GM11168 (cell line): ENCODE measurements around the gene OR6V1.

Source experiments
- in situ Hi-C: fragments of 300-500 bp; cut with MboI; formaldehyde crosslinking; loops from one replicate; pipeline ENCODE4 v1.12.0; 2022; ENCODE audit warnings: low sequenced_read_pairs; ENCODE audit not compliant: unreplicated experiment

The OR6V1 gene

GRCh38 chr7:143052041-143052440, at the start of gene OR6V1:
Gene OR6V1 (plus strand): TSS chr7:143052341. CDS start chr7:143052341, 0 bp downstream.
- in situ Hi-C loops = no loop called here

GRCh38 chr7:143002898-143003297, 49.2 kb upstream of the OR6V1 start:
- in situ Hi-C loops = no loop called here

- in situ Hi-C loops = no loop called here
Measured at GRCh38 chr7:143003393-143004051, 48.6 kb upstream of the OR6V1 start.

GRCh38 chr7:143005632-143006260, 46.4 kb upstream of the OR6V1 start:
- in situ Hi-C loops = no loop called here

- in situ Hi-C loops = no loop called here
Measured at GRCh38 chr7:143008007-143008901, 43.9 kb upstream of the OR6V1 start.

GRCh38 chr7:143012001-143012400, 40.1 kb upstream of the OR6V1 start:
- in situ Hi-C loops = no loop called here

- in situ Hi-C loops = no loop called here
Measured at GRCh38 chr7:143012409-143012808, 39.7 kb upstream of the OR6V1 start.

- in situ Hi-C loops = no loop called here
Measured at GRCh38 chr7:143013473-143013872, 38.7 kb upstream of the OR6V1 start.

- in situ Hi-C loops = no loop called here
Measured at GRCh38 chr7:143013893-143014292, 38.2 kb upstream of the OR6V1 start.

GRCh38 chr7:143015084-143015483, 37.1 kb upstream of the OR6V1 start:
- in situ Hi-C loops = loop anchor here (5.0 kb wide), 1 partner anchor 192 kb away; no protein-coding TSS in a partner anchor

- in situ Hi-C loops = loop anchor here (5.0 kb wide), 1 partner anchor 191 kb away; no protein-coding TSS in a partner anchor
Measured at GRCh38 chr7:143015926-143016490, 36.1 kb upstream of the OR6V1 start.

GRCh38 chr7:143016996-143017395, 35.1 kb upstream of the OR6V1 start:
- in situ Hi-C loops = loop anchor here (5.0 kb wide), 1 partner anchor 190 kb away; no protein-coding TSS in a partner anchor

- in situ Hi-C loops = loop anchor here (5.0 kb wide), 1 partner anchor 188 kb away; no protein-coding TSS in a partner anchor
Measured at GRCh38 chr7:143018931-143019330, 33.2 kb upstream of the OR6V1 start.

- in situ Hi-C loops = no loop called here
Measured at GRCh38 chr7:143023047-143023446, 29.1 kb upstream of the OR6V1 start.

GRCh38 chr7:143025371-143025770, 26.8 kb upstream of the OR6V1 start:
- in situ Hi-C loops = no loop called here

GRCh38 chr7:143027032-143027431, 25.1 kb upstream of the OR6V1 start, which contains the start of gene OR9A2:
Gene OR9A2 (minus strand): TSS chr7:143027132. CDS start chr7:143027132, 0 bp downstream.
- in situ Hi-C loops = no loop called here

GRCh38 chr7:143027683-143028082, 24.5 kb upstream of the OR6V1 start:
- in situ Hi-C loops = no loop called here

GRCh38 chr7:143038635-143039034, 13.5 kb upstream of the OR6V1 start:
- in situ Hi-C loops = no loop called here

GRCh38 chr7:143040209-143040715, 11.9 kb upstream of the OR6V1 start:
- in situ Hi-C loops = no loop called here

- in situ Hi-C loops = no loop called here
Measured at GRCh38 chr7:143041346-143041745, 10.8 kb upstream of the OR6V1 start.
